NCI-H69 (cell line): ENCODE data around the gene C9orf153.
A peak's percentile ranks its signal among the peaks of the same experiment; 100 is the strongest.

Source experiments
- DNase-seq: peaks from one replicate; lab custom pipeline; 2025; lab: John Stamatoyannopoulos, UW

C9orf153 gene

GRCh38 chr9:86187121-86187520 lies 72.3 kb downstream of the C9orf153 start:
- peak; percentile 92 for DNase-seq

- peak; percentile 75 for DNase-seq
Observed at GRCh38 chr9:86186696-86187095, 72.8 kb downstream of the C9orf153 start.

DNA sequence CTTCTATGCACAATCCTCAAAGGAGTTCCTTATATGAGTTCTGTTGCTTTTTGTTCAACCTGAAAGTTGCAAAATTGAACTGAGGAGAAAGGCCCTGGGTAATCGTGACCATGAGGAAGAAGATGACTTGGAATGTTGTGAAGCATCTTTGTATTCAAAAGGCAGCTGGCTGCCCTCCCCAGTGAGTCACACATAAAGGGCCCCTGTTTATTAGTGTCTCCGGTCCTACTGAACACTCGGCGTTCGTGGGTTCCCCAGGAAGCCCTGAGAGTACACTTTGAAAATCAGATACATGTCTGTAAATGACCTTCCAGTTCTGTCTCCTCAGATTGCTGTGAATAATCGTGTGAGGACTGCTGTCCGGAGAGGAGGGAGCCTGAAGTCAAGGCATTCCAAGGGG lies 73.6 kb downstream of the C9orf153 start:
- DNase-seq = no peak

DNA sequence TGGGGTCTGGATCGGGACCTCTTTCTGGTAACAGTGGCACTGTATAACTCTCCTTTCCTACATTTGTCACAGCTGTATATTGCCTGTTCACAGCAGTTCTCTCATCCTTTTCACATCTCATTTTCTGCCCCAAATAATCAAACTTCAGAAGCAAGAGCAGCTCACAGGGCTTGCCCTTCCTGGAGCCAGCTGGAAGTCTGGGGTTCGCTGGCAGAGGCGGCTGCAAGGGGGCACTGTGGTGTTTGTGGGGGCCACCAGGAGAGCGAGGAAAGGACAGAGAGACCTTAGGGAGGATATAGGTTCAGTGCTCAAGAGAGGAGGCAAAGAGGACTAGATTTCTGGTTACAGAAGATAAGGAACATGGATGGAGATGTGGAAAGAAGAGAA lies 75.3 kb downstream of the C9orf153 start:
- DNase-seq = no peak

DNA sequence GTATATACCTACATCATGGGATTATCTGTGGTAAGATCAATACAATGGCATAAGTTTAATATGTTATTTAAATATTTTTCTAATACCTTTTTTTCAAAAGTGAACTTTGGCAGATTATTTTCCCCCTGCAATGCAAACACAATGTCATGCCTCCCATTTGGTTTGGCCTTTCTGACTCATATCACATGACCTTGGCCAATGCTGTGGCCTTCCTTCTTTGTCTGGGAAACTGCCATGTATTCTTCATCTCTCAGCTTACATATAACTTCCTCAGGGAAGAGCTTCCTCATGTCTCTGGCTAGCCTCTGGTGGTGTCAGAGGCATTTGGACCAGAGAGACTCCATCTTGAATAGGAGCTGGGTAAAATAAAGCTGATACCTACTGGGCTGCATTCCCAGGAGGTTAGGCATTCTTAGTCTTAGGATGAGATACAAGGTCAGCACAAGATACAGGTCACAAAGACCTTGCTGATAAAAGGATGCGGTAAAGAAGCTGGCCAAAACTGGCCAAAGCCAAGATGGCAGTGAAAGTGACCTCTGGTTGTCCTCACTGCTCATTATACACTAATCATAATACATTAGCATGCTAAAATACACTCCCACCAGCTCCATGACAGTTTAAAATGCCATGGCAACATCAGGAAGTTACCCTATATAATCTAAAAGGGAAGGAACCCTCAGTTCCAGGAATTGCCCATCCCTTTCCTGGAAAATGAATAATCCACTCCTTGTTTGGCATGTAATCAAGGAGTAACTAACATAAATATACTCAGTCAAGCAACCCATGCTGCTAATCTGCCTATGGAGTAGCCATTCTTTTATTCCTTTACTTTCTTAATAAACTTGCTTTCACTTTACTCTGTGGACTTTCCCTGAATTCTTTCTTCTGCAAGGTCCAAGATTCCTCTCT lies 76.0 kb downstream of the C9orf153 start:
- no peak for DNase-seq

DNA sequence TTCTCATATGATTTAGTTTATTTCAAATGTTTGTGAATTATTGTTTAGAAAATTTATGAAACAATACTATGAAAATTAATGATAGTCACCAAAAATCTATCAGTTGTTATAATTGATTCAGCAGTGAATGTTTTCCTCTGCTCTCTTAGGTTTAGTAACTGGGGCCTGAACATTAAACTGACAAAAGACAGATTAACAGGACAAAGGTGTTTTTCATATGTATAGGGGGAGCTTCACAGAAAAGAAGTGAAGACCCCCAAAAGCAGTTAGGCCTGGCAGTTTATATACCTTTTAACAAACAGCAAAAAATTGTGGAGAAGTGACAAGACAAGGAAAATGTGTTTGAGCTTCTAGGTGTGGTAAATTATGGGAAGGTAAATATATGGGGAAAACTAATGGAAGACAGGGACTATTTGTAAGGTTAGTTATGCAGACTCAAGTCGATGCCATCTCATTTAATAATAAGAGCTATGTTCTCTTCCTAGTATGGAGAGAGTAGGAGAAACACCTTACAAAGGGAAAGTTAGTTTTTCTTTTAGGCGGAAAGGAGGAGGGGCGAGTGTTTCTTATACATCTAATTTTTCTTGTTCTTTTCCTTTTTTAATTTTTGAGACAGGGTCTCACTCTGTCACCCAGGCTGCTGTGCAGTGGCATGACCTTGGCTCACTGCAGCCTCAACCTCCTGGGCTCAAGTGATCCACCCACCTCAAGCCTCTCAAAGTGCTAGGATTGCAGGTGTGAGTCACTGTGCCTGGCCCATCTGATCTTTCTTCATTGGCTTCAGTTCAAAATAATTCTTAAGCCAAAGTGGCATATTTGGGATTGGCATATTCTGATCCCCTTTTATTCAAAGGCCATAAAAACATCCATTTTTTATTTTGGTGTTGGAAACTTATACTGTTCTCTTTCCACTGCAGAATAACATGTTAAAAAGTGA lies 77.8 kb downstream of the C9orf153 start:
- peak; percentile 36 for DNase-seq

GRCh38 chr9:86178503-86178902 lies 81.0 kb downstream of the C9orf153 start:
- no peak for DNase-seq

DNA sequence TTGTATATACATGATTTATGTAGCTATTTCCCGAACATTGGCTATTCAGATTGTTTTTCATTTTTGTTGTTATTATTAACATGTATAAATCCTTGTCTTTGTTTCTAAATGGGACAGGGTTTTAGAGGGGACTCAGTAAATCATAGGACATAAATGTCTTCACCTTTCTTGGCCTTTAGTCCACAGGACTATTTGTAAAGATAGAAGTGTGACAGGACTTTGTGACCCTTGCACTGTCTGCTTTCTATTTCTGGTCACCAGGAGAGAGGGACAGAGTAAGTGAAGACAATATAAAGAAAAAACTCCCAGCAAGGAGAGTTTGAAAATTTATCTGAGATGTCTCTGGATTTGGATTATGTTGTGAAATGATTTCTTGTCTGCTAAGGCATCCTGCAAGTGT lies 81.5 kb downstream of the C9orf153 start:
- no peak for DNase-seq

DNA sequence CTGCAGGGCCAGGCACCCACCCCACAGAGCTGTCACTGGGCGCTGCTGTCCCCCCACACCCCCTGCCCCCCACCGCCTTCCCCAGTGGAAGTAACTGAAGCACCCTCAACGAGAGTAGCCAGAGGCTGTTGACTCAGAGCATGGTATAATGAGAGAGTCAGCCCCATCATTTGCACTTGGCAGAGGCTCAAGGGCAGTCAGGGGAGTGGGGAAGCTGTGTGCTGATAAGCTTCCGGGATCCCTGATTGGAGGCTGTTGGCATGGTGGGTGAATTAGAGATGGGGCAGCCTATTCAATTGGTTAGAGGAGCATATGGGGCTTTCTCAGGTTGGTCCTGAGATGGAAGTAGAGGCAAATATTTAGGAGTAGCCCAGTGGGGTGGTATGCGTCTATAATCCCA lies 83.0 kb downstream of the C9orf153 start:
- peak; percentile 99 for DNase-seq

DNA sequence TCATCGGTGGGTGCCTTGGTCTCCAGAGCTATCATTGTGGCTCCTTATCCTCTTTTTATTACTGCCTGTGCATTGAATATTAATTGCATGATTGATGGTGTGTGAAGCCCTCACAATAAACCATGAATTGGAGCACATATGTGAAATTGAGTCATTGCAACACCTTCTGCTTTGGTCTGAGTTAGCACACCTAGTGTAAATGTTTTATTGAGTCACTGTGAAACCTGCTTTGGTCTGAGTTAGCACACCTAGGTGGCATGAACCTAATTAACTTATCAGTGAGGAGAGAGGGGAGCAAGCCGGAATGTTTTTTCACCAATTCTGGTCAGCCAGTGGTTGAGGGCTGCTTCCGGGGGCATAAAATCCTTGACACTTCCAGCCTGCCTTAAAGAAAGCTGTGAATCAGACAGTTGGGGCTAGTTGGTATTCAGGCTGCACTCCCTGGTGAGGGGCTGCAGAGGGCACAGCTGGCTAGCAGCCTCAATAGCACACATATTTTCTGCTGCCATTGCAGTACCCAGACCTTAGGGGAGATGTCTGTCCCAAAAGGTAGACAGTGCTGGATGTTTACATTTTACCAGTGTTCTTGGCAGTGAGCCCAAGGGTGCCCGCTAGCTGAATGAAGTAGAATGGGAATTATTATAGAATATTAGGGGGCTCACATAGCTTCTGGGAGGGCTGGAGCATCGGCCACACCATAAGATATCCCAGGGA lies 83.6 kb downstream of the C9orf153 start:
- peak; percentile 97 for DNase-seq

GRCh38 chr9:86175223-86175622 lies 84.2 kb downstream of the C9orf153 start:
- peak; percentile 83 for DNase-seq
